ENCODE results near the gene CTNNA2. TPM values are rescaled to one million over a fixed set of nuclear protein-coding genes. Genes with fewer than 3 reads are reported as not detected.
"Not testable (repeated sequence)": the region's sequence is repeated elsewhere in the genome, so short reads cannot be mapped to it uniquely, and the experiment has no call there.

CTNNA2 gene
- total and polyA plus RNA-seq, 12 donors: 0.12 to 5.0 (median 1.4) TPM; not detected in 1

- Histone ChIP-seq H3K4me1 (replicated peaks in 1 of 2) (no peaks in the 10 kb centered on the region), H3K27me3 (no peaks in the 10 kb centered on the region), H3K4me3 (no peak overlapping the region), H3K36me3 (replicated peaks in 1 of 2) (no peaks in the 10 kb centered on the region), H3K27ac (no peak overlapping the region), H3K9me3 (replicated peaks in 1 of 3) (no peaks in the 10 kb centered on the region)
- DNase-seq: no peak
- 74 to 79% (median 76%) methylated on average over 5 of the region's 5 CpGs for WGBS, 4 donors
- intact Hi-C loops (cut with DNase I): no loop called here
- no peak for TF ChIP-seq POLR2A (IDR thresholded peaks at IDR 0.05)
- no peak for TF ChIP-seq CTCF (IDR thresholded peaks at IDR 0.05)
These were observed 513.3 kb downstream of the CTNNA2 start for GRCh38 chr2:80026040-80026729.

- Histone ChIP-seq H3K27ac (no peak overlapping the region), H3K9me3 (replicated peaks in 1 of 3) (no peaks in the 10 kb centered on the region), H3K27me3 (no peaks in the 10 kb centered on the region), H3K36me3 (replicated peaks in 1 of 2) (no peaks in the 10 kb centered on the region), H3K4me3 (no peak overlapping the region), H3K4me1 (replicated peaks in 1 of 2) (no peaks in the 10 kb centered on the region)
- intact Hi-C loops (cut with DNase I): no loop called here
- WGBS, 4 donors: 75 to 86% (median 79%) methylated on average over 3 of the region's 3 CpGs
- no peak for DNase-seq
- TF ChIP-seq POLR2A (IDR thresholded peaks at IDR 0.05) (no peak), CTCF (IDR thresholded peaks at IDR 0.05) (no peak)
These were observed 515.2 kb downstream of the CTNNA2 start for GRCh38 chr2:80028051-80028450.

GRCh38 chr2:80028584-80028983, 515.7 kb downstream of the CTNNA2 start:
- TF ChIP-seq POLR2A (IDR thresholded peaks at IDR 0.05) (no peak), CTCF (IDR thresholded peaks at IDR 0.05) (no peak)
- Histone ChIP-seq H3K36me3 (replicated peaks in 1 of 2) (no peaks in the 10 kb centered on the region), H3K27me3 (no peaks in the 10 kb centered on the region), H3K27ac (no peak overlapping the region), H3K4me1 (replicated peaks in 1 of 2) (no peaks in the 10 kb centered on the region), H3K9me3 (replicated peaks in 1 of 3) (no peaks in the 10 kb centered on the region), H3K4me3 (no peak overlapping the region)
- intact Hi-C loops (cut with DNase I): no loop called here
- DNase-seq: no peak

GRCh38 chr2:80030135-80030534, 517.3 kb downstream of the CTNNA2 start:
- no peak overlapping the region for H3K4me3 ChIP-seq
- H3K9me3 ChIP-seq (replicated peaks in 1 of 3): no peaks in the 10 kb centered on the region
- H3K27me3 ChIP-seq: no peaks in the 10 kb centered on the region
- WGBS, 4 donors: 61 to 78% (median 69%) methylated on average over 2 of the region's 2 CpGs
- H3K27ac ChIP-seq: no peak overlapping the region
- intact Hi-C loops (cut with DNase I): no loop called here
- H3K4me1 ChIP-seq (replicated peaks in 1 of 2): no peaks in the 10 kb centered on the region
- H3K36me3 ChIP-seq (replicated peaks in 1 of 2): no peaks in the 10 kb centered on the region
- TF ChIP-seq CTCF (IDR thresholded peaks at IDR 0.05): no peak
- no peak for TF ChIP-seq POLR2A (IDR thresholded peaks at IDR 0.05)
- no peak for DNase-seq

- H3K36me3 ChIP-seq (replicated peaks in 1 of 2); DNase-seq; H3K27me3 ChIP-seq; intact Hi-C loops (cut with DNase I); H3K9me3 ChIP-seq (replicated peaks in 1 of 3); H3K4me3 ChIP-seq; H3K4me1 ChIP-seq (replicated peaks in 1 of 2); H3K27ac ChIP-seq: not testable (repeated sequence)
- WGBS, 4 donors: 84 to 92% (median 89%) methylated on average over 7 of the region's 7 CpGs
These were observed 519.8 kb downstream of the CTNNA2 start for GRCh38 chr2:80032684-80033083.
